NCI-H69 (cell line): ENCODE data around the gene LAPTM5.

Source experiments
- DNase-seq: peaks from one replicate; lab custom pipeline; 2025; lab: John Stamatoyannopoulos, UW

LAPTM5 gene

GRCh38 chr1:30787266-30787665 is 29.7 kb upstream of the LAPTM5 start:
- no peak for DNase-seq

GRCh38 chr1:30786264-30786991 is 28.9 kb upstream of the LAPTM5 start:
- no peak for DNase-seq

GRCh38 chr1:30785714-30786113 is 28.1 kb upstream of the LAPTM5 start:
- no peak for DNase-seq

- DNase-seq, result no peak
Measured at GRCh38 chr1:30785181-30785580, 27.6 kb upstream of the LAPTM5 start.

GRCh38 chr1:30783256-30783915 is 25.8 kb upstream of the LAPTM5 start:
- DNase-seq, result no peak

GRCh38 chr1:30782361-30783255 is 25.0 kb upstream of the LAPTM5 start:
- DNase-seq, result peak; percentile 59

- no peak for DNase-seq
Measured at GRCh38 chr1:30781906-30782305, 24.3 kb upstream of the LAPTM5 start.

- DNase-seq, result no peak
Measured at GRCh38 chr1:30780409-30780808, 22.8 kb upstream of the LAPTM5 start.

- DNase-seq, result peak; percentile 81
Measured at GRCh38 chr1:30779294-30780071, 21.9 kb upstream of the LAPTM5 start.

GRCh38 chr1:30778979-30779293 is 21.4 kb upstream of the LAPTM5 start:
- no peak for DNase-seq

- DNase-seq, result peak; percentile 91
Measured at GRCh38 chr1:30778154-30778978, 20.8 kb upstream of the LAPTM5 start.

- DNase-seq, result no peak
Measured at GRCh38 chr1:30777904-30778153, 20.3 kb upstream of the LAPTM5 start.

- DNase-seq, result no peak
Measured at GRCh38 chr1:30777060-30777903, 19.7 kb upstream of the LAPTM5 start.

- no peak for DNase-seq
Measured at GRCh38 chr1:30776097-30777059, 18.8 kb upstream of the LAPTM5 start.

GRCh38 chr1:30775433-30775975 is 17.9 kb upstream of the LAPTM5 start:
- DNase-seq, result no peak

GRCh38 chr1:30774550-30775432 is 17.2 kb upstream of the LAPTM5 start:
- DNase-seq, result no peak

- DNase-seq, result no peak
Measured at GRCh38 chr1:30773722-30774358, 16.3 kb upstream of the LAPTM5 start.

- DNase-seq, result no peak
Measured at GRCh38 chr1:30771005-30771404, 13.4 kb upstream of the LAPTM5 start.
